Measurements from ENCODE around the gene MEAK7. TPM values are rescaled to one million over a fixed set of nuclear protein-coding genes. Genes with fewer than 3 reads are reported as not detected.

Gene MEAK7
- total RNA-seq, 2 experiments from 2014 or later = 8.8 to 10.0 TPM

Other genes with a start within 250 kb of the MEAK7 start
- not detected for gene WFDC1, start 209.8 kb downstream of the MEAK7 start, total RNA-seq
- gene ATP2C2, start 136.1 kb downstream of the MEAK7 start, total RNA-seq = not detected
- gene COTL1, start 113.4 kb upstream of the MEAK7 start, total RNA-seq = 100 to 1,000 TPM; 780 to 845 TPM
- gene KLHL36, start 143.9 kb upstream of the MEAK7 start, total RNA-seq = 10 to 100 TPM; 37.5 to 46.2 TPM
- 10 to 100 TPM; 86.5 to 99.0 TPM for gene USP10, start 195.3 kb upstream of the MEAK7 start, total RNA-seq

Measured in activated CD4-positive, alpha-beta T cell treated with anti-CD3 and anti-CD28 coated beads, Interleukin-2, amount 10 ng/mL, durations not matched to agents 7 days and 5 days (primary cell).